WTC11 (cell line): Measurements from ENCODE around the gene KCNJ1. TPM values are rescaled to one million over a fixed set of nuclear protein-coding genes. Genes with fewer than 3 reads are reported as not detected.

ENCODE experiments used
- ATAC-seq: fragments of 200-7000 bp; cut with Tn5 transposase; 2 replicates; pipeline ENCODE4 v1.10.0; 2021; ENCODE audit warnings: mild to moderate bottlenecking, moderate library complexity
- CTCF ChIA-PET: fragments of 300-600 bp; sonication (Branson Sonifier 250); formaldehyde crosslinking; loops from one replicate; lab custom pipeline; 2021; ENCODE audit warnings: antibody characterized with exemption; lab: Charles Lee
- POLR2A ChIA-PET: fragments of 350-600 bp; sonication (Branson Sonifier 250); formaldehyde crosslinking; loops from one replicate; lab custom pipeline; 2021; ENCODE audit warnings: antibody characterized with exemption; lab: Charles Lee
- DNase-seq: peaks from one replicate; pipeline ENCODE4 v3.0.0; 2021; ENCODE audit warnings: low spot score
- H3K27ac Mint-ChIP-seq: 2 replicates; pipeline ENCODE4 v1.8.0; 2021; ENCODE audit warnings: mixed read lengths
- H3K27me3 Mint-ChIP-seq: 2 replicates; pipeline ENCODE4 v1.8.0; 2021; ENCODE audit warnings: low read depth, mild to moderate bottlenecking, moderate library complexity, mixed read lengths
- H3K36me3 Mint-ChIP-seq: 2 replicates; pipeline ENCODE4 v1.8.0; 2021; ENCODE audit warnings: mixed read lengths
- H3K4me1 Mint-ChIP-seq: 2 replicates; pipeline ENCODE4 v1.8.0; 2022; ENCODE audit warnings: mixed read lengths
- H3K4me3 Mint-ChIP-seq: 2 replicates; pipeline ENCODE4 v1.8.0; 2021; ENCODE audit warnings: mild to moderate bottlenecking, moderate library complexity, mixed read lengths
- H3K9me3 Mint-ChIP-seq: 2 replicates; pipeline ENCODE4 v1.8.0; 2021; ENCODE audit warnings: mixed read lengths
- AFF4 ChIP-seq: sonication (generic); formaldehyde crosslinking; IDR thresholded peaks from 2 replicates; pipeline ENCODE4 v1.8.1; 2023; ENCODE audit warnings: mild to moderate bottlenecking, missing genetic modification reagents, borderline replicate concordance
- ATF2 ChIP-seq: sonication (generic); formaldehyde crosslinking; IDR thresholded peaks from 2 replicates; pipeline ENCODE4 v1.8.1; 2022; ENCODE audit warnings: low read depth, missing genetic modification reagents, borderline replicate concordance
- ATF3 ChIP-seq: sonication (generic); formaldehyde crosslinking; conservative IDR thresholded peaks from 2 replicates; pipeline ENCODE4 v1.8.1; 2022; ENCODE audit warnings: mild to moderate bottlenecking, missing genetic modification reagents
- CDX4 ChIP-seq: fragments of 250-450 bp; sonication (Bioruptor Pico); IDR thresholded peaks from 2 replicates; pipeline ENCODE4 v1.9.0; 2021; ENCODE audit warnings: moderate library complexity, mild to moderate bottlenecking, inconsistent platforms, borderline replicate concordance
- CREB1 ChIP-seq: sonication (generic); formaldehyde crosslinking; IDR thresholded peaks from 2 replicates; pipeline ENCODE4 v1.8.0; 2023; ENCODE audit warnings: mild to moderate bottlenecking, missing genetic modification reagents
- CREM ChIP-seq: sonication (generic); formaldehyde crosslinking; IDR thresholded peaks from 2 replicates; pipeline ENCODE4 v1.8.1; 2022; ENCODE audit warnings: mild to moderate bottlenecking, missing genetic modification reagents, moderate library complexity
- CTCF ChIP-seq: fragments of 200-600 bp; IDR thresholded peaks from 2 replicates; pipeline ENCODE4 v1.8.0; 2022; ENCODE audit warnings: antibody characterized with exemption
- E2F1 ChIP-seq: sonication (generic); formaldehyde crosslinking; IDR thresholded peaks from 2 replicates; pipeline ENCODE4 v1.8.0; 2022; ENCODE audit warnings: mild to moderate bottlenecking, missing genetic modification reagents
- ERG ChIP-seq: fragments of 250-450 bp; sonication (Bioruptor Pico); IDR thresholded peaks from 2 replicates; pipeline ENCODE4 v1.8.0; 2021; ENCODE audit warnings: mild to moderate bottlenecking
- IRF1 ChIP-seq: sonication (generic); formaldehyde crosslinking; IDR thresholded peaks from 2 replicates; pipeline ENCODE4 v1.8.0; 2023; ENCODE audit warnings: missing genetic modification reagents
- JAZF1 ChIP-seq: fragments of 250-450 bp; sonication (Bioruptor Pico); IDR thresholded peaks from 2 replicates; pipeline ENCODE4 v1.9.0; 2021; ENCODE audit warnings: moderate library complexity, mild to moderate bottlenecking, inconsistent platforms
- JUN ChIP-seq: sonication (generic); formaldehyde crosslinking; IDR thresholded peaks from 2 replicates; pipeline ENCODE4 v1.8.0; 2023; ENCODE audit warnings: mild to moderate bottlenecking, missing genetic modification reagents
- MLX ChIP-seq: sonication (generic); formaldehyde crosslinking; IDR thresholded peaks from 2 replicates; pipeline ENCODE4 v1.8.1; 2023; ENCODE audit warnings: mild to moderate bottlenecking, missing genetic modification reagents, moderate library complexity
- RORB ChIP-seq: fragments of 250-450 bp; sonication (Bioruptor Pico); IDR thresholded peaks from 2 replicates; pipeline ENCODE4 v1.9.0; 2021; ENCODE audit warnings: mild to moderate bottlenecking
- USF1 ChIP-seq: sonication (generic); formaldehyde crosslinking; IDR thresholded peaks from 2 replicates; pipeline ENCODE4 v1.8.0; 2022; ENCODE audit warnings: mild to moderate bottlenecking, missing genetic modification reagents
- ZBTB21 ChIP-seq: sonication (generic); formaldehyde crosslinking; IDR thresholded peaks from 2 replicates; pipeline ENCODE4 v1.8.1; 2023; ENCODE audit warnings: mild to moderate bottlenecking, missing genetic modification reagents, borderline replicate concordance
- ZNF121 ChIP-seq: sonication (generic); formaldehyde crosslinking; IDR thresholded peaks from 2 replicates; pipeline ENCODE4 v1.8.0; 2023; ENCODE audit warnings: missing genetic modification reagents
- ZNF138 ChIP-seq: sonication (generic); formaldehyde crosslinking; conservative IDR thresholded peaks from 2 replicates; pipeline ENCODE4 v1.8.1; 2022; ENCODE audit warnings: mild to moderate bottlenecking, moderate library complexity, missing genetic modification reagents
- ZNF317 ChIP-seq: sonication (generic); formaldehyde crosslinking; IDR thresholded peaks from 2 replicates; pipeline ENCODE4 v1.8.1; 2023; ENCODE audit warnings: low read depth, mild to moderate bottlenecking, moderate library complexity, missing genetic modification reagents, borderline replicate concordance
- ZNF416 ChIP-seq: fragments of 250-450 bp; sonication (Bioruptor Pico); IDR thresholded peaks from 2 replicates; pipeline ENCODE4 v1.9.0; 2021; ENCODE audit warnings: mild to moderate bottlenecking, inconsistent platforms
- total RNA-seq: library from RNA; stranded (reverse); gene quantifications from 3 replicates; pipeline ENCODE4 v1.2.3, GENCODE V29; 2021

KCNJ1 gene
- total RNA-seq, 1 experiment from 2014 or later: 0.24 TPM

GRCh38 chr11:128890216-128890542 is 23.1 kb upstream of the KCNJ1 start:
- H3K27me3 Mint-ChIP-seq: peaks cover 96% of the 10 kb centered on the region
- no peak for DNase-seq
- TF ChIP-seq ZBTB21 (CRISPR knock-in tag) (no peak), CREM (CRISPR knock-in tag) (no peak), USF1 (CRISPR knock-in tag) (no peak), ATF3 (CRISPR knock-in tag) (no peak), IRF1 (CRISPR knock-in tag) (no peak), ZNF121 (CRISPR knock-in tag) (no peak), MLX (CRISPR knock-in tag) (no peak), JAZF1 (no peak), ZNF138 (no peak), ATF2 (CRISPR knock-in tag) (no peak)

GRCh38 chr11:128889657-128890213 is 22.6 kb upstream of the KCNJ1 start:
- POLR2A ChIA-PET: interaction anchor here (0.6 kb wide), 1 partner anchor 303 kb away, joined by 3 read pairs; no protein-coding TSS in a partner anchor
- Mint-ChIP-seq H3K4me1 (peaks cover 42% of the 10 kb centered on the region), H3K4me3 (peak overlapping the region; percentile 77), H3K27me3 (peaks cover 98% of the 10 kb centered on the region), H3K27ac (no peak overlapping the region), H3K36me3 (no peaks in the 10 kb centered on the region), H3K9me3 (no peaks in the 10 kb centered on the region)
- ATAC-seq: no peak
- no peak for DNase-seq
- CTCF ChIA-PET: interaction anchor here (0.7 to 10.8 kb wide), 6 partner anchors 8 to 487 kb away, joined by 3 to 245 read pairs (median 16); no protein-coding TSS in a partner anchor
- TF ChIP-seq CTCF: no peak
- no peak for TF ChIP-seq ZNF138
- TF ChIP-seq ZNF416: no peak
- no peak for TF ChIP-seq CREB1 (CRISPR knock-in tag)
- no peak for TF ChIP-seq ERG
- no peak for TF ChIP-seq JUN (CRISPR knock-in tag)
- TF ChIP-seq ZNF317 (CRISPR knock-in tag): no peak
- no peak for TF ChIP-seq RORB (CRISPR knock-in tag)
- no peak for TF ChIP-seq CDX4 (CRISPR knock-in tag)
- TF ChIP-seq AFF4 (CRISPR knock-in tag): no peak
- TF ChIP-seq E2F1 (CRISPR knock-in tag): no peak

More at GRCh38 chr11:128890216-128890542, 23.1 kb upstream of the KCNJ1 start:
- ChIA-PET CTCF (interaction anchor here (0.7 to 10.8 kb wide), 6 partner anchors 8 to 66 kb away, joined by 3 to 245 read pairs (median 16); no protein-coding TSS in a partner anchor), POLR2A (interaction anchor here (0.6 kb wide), 1 partner anchor 303 kb away, joined by 3 read pairs; no protein-coding TSS in a partner anchor)
- no peak overlapping the region for H3K27ac Mint-ChIP-seq
- H3K9me3 Mint-ChIP-seq: no peaks in the 10 kb centered on the region
- H3K4me3 Mint-ChIP-seq: peak overlapping the region; percentile 77
- H3K4me1 Mint-ChIP-seq: peaks cover 42% of the 10 kb centered on the region
- no peaks in the 10 kb centered on the region for H3K36me3 Mint-ChIP-seq
- ATAC-seq: peak; percentile 11
